ENCODE data around the gene RALGAPB.
A peak's percentile ranks its signal among the peaks of the same experiment; 100 is the strongest.
"Not testable (repeated sequence)": the region's sequence is repeated elsewhere in the genome, so short reads cannot be mapped to it uniquely, and the experiment has no call there.

The RALGAPB gene

DNA sequence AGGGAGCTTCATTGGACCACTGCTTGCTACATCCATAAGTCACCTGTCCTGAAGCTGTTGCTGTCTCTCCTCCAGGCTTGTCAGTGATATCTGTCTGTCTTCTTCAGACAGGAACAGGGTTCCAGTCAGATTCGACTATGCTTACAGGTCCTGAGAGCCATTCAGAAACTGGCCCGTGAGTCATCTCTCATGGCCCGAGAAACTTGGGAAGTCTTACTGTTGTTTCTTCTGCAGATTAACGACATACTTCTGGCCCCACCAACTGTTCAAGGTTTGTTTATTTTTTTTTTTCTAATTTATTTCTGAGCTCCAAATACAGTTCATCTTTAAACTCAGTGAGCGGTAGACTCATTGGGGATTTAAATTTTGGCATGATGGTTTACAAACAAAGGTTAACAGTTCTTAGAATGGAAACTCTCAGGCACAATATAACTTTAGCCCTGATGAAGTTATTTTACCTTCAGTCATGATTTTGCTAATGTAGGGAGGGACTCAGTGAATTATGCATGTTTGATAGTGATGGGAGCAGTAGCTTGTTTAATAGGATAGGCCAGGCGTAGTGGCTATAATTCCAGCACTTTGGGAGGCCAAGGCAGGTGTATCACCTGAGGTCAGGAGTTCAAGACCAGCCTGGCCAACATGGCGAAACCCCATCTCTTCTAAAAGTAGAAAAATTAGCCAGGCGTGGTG lies 24.7 kb downstream of the RALGAPB start:
- no peak for DNase-seq (ENCODE audit: low spot score)

DNA sequence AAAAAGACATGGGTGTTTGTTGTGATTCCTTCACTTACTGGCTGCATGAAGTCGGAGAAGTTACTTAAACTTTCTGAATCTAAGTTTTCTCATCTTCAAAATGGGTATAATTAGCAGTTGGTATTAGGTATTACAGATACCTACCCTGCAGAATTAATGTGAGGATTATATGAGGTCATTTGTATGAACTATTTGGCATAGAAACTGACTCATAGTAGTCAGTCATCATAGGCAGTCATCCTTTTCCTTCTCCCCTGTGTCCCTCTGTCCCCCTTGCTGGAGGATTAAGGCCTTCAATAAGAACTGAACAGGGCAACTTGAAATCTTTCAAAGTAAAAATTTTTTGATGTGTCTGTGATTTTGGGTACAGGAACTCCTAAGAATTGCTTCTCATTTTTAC lies 26.3 kb downstream of the RALGAPB start:
- DNase-seq (ENCODE audit: low spot score), result no peak

DNA sequence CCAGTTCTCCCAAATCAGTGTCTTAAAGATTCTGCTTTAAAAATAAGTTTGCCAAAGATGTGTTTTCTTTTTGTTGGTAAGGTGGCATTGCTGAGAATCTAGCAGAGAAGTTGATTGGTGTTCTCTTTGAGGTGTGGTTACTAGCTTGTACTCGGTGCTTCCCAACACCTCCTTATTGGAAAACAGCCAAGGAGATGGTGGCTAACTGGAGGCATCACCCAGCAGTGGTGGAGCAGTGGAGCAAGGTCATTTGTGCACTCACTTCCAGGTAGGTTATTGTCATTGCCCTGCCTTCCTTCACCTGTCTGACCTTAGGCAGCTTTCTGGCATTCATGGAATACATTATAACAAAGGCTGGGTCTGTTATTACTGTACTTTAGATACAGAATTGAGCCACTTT lies 26.7 kb downstream of the RALGAPB start:
- no peak for DNase-seq (ENCODE audit: low spot score)

DNA sequence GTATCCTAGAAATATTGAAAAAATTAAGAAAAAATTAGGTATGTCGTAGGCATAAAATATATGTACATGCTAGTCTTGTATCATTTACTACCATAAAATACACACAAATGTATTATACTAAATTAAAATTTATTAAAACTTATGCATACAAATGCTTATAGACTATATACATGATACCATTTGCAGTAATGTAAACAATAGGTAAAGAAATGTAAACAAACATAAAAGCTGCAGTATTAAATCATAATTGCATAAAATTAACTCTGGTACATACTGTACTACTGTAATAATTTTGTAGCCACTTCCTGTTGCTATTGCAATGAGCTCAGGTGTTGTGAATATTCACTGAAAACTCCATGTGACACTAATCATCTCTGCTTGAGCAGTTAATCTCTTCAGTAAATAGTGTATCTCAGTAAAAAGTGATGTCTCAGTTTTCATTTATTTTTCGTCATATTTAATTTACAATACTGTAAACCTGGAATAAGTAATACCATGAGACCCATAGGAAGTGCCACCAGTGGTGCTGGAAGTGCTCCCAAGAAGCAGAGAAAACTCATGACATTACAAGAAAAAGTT lies 29.3 kb downstream of the RALGAPB start:
- no peak for DNase-seq (ENCODE audit: low spot score)

DNA sequence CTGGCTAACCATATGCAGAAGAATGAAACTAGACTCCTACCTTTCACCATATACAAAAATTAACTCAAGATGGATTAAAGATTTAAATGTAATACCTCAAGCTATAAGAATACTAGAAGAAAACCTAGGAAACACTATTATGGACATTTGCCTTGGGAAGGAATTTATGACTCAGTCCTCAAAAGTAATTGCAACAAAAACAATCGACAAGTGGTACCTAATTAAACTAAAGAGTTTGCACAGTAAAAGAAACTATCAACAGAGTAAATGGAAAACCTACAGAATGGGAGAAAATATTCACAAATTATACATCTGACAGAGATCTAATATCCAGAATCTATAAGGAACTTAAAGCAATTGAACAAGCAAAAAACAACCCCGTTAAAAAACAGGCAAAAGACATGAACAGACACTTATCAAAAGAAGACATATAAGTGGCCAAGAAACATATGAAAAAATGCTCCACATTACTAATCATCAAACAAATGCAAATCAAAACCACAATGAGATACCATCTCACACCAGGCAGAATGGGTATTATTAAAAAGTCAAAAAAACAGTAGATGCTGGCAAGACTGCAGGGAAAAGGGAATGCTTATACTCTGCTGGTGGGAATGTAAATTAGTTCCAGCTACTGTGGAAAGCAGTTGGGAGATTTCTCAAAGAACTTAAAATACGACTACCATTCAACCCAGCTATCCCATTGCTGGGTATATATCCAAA lies 31.9 kb downstream of the RALGAPB start:
- no peak for DNase-seq (ENCODE audit: low spot score)

DNA sequence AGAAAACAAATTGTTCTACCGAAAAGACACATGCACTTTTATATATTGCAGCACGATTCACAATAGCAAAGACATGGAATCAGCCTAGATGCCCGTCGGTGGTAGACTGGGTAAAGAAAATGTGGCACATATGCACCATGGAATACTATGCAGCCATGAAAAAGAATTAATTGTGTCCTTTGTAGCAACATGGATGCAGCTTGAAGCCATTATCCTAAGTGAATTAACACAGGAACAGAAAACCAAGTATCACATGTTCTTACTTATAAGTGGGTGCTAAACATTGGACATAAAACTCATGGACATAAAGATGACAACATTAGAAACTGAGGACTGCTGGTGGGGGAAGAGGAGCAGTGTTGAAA lies 32.4 kb downstream of the RALGAPB start:
- DNase-seq (ENCODE audit: low spot score), result no peak

DNA sequence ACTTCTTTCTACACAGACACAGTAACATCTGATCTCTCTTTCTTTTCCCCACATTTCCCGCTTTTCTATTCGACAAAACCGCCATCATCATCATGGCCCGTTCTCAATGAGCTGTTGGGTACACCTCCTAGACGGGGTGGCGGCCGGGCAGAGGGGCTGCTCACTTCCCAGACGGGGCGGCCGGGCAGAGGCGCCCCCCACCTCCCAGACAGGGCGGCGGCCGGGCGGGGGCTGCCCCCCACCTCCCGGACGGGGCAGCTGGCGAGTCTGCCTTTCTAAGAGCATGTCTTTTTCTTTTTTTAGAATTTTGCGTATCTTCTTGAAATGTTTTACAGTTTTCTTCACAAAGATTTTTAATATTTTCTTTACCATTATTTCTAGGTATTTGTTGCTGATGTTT lies 39.1 kb downstream of the RALGAPB start:
- not testable (repeated sequence) for DNase-seq (ENCODE audit: low spot score)

DNA sequence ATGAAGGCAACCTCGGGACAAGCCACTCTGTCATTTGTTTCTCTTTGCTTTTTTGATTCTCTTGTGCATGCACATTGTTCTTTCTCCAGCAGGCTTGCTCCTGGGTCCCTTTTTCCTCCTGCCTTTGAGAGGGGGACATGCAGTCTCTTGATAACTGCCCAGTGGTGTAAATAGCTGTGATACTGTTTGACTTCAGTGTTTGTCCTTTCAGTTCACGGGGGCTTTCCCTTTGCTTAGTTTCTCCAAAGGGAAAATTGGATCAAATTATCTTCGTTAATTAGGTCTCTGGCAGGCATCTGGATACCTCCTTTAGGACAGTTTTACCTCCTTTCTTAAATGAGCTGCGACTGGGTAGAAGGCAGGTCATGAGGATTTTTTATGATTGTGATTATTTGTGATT lies 41.5 kb downstream of the RALGAPB start:
- DNase-seq (ENCODE audit: low spot score), result peak; percentile 7

DNA sequence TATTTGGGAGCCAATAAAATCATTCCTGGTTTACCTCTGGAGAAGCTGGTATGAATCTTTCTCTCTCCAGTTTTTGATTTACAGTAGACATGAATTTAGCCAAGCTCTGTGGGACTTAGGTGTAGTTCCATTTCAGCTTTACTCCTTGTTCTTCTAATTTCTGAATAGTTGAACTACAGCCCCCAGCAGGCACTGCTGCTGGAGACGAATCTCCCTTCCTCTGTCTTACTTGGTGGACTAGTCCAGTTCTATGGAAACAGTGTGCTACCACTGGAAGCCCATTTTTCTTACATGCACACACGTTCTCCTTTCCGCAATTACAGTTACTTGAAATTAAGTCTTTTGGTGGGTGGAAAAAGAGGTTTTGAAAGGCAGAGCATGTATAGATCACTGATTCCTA lies 42.3 kb downstream of the RALGAPB start:
- no peak for DNase-seq (ENCODE audit: low spot score)

DNA sequence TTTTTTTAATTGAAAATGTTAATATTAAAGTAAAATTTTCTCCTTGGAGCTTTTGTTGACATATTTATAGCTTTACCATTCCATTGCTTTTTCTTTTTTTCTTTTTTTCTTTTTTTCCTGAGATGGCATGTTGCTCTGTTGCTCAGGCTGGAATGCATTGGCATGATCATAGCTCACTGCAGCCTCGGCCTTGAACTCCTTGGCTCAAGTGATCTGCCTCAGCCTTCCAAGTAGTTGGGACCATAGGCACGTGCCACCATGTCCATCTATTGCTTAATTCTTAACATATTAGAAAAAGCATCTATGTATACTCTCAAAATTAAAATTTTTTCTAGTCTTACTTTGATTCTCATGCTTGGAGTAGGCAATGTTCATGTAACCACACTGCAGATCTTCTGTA lies 43.0 kb downstream of the RALGAPB start:
- DNase-seq (ENCODE audit: low spot score), result no peak

DNA sequence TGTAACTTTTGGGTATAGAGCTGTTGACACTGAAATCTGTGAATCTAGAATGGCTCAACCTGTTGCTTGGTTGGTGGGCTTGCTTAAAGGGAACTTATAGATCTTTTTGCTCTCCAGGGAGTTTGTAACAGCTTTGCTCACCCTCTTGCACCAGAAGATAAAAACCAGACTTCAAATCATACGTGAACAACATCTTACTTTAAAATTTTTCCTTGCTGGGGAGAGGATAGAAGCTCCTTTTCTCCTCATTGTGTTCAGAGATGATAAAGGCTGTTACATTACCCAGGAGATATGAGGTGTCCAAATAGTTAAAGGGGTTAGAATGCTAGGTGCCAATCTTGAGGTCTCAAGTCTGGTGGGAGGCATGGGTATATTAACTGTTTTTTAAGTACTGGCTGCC lies 46.8 kb downstream of the RALGAPB start:
- no peak for DNase-seq (ENCODE audit: low spot score)

DNA sequence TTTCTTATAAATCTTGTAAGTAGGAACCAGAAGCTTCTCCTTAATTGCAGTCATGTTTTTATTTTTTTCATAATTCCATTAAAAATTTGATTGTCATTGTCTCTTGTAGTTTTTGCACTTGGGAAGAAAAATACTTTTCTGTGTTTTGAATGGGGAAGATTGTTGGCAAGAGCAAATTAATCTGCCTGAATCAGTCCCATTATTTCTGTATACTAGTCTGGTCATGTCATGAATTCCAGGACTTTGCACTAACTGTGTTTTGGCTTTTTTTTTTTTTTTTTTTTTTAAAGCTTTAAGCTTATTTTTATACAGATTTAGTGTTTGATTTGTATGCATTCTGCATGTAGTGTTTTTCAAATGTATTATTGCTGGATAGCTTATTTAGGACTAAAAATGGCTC lies 47.6 kb downstream of the RALGAPB start:
- DNase-seq (ENCODE audit: low spot score), result no peak

DNA sequence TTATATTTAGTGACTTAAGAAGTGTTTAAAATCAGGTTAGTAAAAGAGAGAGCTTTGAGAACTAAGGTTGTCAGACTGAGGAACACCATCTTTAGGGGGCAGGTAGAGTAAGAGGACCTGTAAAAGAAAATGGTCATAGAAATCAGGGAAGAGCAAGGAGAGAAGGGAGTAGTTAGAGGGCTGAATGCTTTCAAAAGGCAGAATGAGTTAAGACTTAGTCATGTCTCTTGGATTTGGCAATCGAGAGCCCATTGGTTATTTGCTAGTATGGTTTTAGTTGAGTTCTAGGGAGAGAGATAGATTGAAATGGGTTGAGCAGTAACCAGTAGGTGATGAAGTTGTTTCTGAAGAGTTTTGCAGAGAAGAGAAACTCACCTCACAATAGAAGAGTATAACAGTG lies 51.1 kb downstream of the RALGAPB start:
- DNase-seq (ENCODE audit: low spot score), result no peak

DNA sequence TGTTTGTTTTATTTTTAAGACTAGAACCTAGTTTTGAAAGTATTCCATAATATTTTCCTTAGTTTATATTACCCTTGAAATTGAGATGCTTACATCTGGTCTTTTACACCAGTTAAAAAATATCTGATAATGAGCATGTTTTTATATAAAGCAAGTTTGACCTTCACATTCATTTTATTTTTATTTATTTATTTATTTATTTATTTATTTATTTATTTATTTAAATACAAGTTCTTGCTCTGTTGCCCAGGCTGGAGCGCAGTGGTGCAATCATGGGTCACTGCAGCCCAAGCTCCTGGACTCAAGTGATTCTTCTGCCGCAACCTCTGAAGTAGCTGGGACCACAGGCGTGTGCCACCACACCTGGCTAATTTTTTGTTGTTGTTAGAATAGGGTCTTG lies 55.5 kb downstream of the RALGAPB start:
- no peak for DNase-seq (ENCODE audit: low spot score)

DNA sequence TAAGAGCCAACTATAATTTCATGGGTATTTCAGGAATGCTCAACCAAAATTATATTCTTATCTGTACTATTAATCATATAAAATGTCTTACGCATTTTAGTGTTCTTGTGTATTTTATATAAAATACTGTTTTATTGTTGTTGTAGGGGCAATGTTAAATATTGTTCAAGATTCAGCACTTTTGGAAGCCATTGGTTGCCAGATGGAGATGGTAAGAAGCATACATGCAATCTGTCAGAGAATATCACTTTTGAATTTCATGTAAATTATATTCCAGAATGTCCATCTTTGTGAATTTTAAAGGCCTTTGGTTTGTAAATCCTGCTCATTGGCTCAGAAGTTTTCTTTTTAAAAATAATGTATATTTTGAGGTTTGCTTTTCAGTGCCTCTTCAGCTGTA lies 58.4 kb downstream of the RALGAPB start:
- no peak for DNase-seq (ENCODE audit: low spot score)

DNA sequence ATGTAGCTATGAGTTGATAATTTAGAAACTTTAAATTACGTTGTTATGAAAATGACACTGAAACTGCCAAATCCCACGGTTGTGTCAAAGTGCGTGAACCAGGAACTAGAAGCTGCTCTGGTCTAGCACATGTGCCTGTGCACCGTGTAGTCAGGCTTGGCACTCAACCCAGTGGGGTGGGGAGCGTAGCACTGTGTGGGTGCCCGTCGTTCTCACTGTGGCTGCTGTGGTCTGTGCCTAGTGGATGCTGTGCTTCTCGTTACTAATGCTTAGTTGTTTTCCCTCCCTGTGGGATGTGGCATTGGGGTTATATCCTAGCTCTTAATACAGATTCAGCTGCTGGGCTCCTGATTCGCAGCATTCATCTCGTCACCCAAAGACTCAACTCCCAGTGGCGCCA lies 62.1 kb downstream of the RALGAPB start:
- no peak for DNase-seq (ENCODE audit: low spot score)

DNA sequence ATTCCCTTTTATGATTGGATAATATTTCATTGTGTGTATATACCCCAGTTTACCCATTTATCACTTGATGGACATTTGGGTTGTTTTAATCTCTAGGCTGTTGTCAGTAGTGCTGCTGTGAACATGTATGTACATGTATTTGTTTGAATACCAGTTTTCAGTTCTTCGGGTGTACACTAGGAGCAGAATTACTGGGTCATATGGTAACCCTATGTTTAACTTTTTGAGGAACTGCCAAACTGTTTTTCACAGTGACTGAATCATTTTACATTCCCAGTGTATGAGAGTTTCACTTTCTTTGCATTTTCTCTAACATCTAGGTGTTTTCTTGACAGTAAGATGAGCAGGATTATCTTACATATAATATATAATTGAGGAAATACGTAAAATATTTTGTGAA lies 63.7 kb downstream of the RALGAPB start:
- DNase-seq (ENCODE audit: low spot score), result no peak

DNA sequence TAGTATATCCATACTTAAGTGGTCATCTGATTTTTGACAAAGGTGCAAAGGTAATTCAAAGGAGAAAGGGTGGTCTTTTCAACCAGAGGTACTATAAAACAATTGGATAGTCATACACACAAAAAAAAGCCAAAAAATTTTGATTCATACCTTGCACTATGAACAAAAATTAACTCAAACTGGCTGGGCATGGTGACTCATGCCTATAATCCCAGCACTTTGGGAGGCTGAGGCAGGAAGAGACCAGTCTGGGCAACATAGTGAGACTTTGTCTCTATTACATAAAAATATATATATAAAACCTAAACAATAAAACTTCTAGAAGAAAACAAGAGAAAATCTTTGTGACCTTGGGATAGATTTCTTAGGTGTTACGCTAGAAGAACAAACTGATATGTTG lies 64.5 kb downstream of the RALGAPB start:
- no peak for DNase-seq (ENCODE audit: low spot score)

DNA sequence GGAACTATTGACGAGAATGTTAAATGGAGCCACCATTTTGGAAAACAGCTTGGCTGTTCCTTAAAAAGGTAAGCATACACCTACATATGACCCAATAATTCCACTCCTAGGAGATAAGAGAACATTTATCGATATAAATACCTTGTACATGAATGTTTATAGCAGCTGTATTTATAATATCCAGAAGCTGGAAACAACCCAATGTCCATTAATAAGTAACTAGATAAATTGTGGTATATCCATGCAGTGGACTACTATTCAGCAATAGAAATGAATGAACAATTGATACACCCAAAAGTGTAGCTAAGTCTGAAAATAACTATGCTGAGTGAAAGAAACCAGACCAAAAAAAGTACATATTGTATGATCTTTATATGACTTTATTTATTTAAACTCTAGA lies 66.1 kb downstream of the RALGAPB start:
- DNase-seq (ENCODE audit: low spot score), result no peak

DNA sequence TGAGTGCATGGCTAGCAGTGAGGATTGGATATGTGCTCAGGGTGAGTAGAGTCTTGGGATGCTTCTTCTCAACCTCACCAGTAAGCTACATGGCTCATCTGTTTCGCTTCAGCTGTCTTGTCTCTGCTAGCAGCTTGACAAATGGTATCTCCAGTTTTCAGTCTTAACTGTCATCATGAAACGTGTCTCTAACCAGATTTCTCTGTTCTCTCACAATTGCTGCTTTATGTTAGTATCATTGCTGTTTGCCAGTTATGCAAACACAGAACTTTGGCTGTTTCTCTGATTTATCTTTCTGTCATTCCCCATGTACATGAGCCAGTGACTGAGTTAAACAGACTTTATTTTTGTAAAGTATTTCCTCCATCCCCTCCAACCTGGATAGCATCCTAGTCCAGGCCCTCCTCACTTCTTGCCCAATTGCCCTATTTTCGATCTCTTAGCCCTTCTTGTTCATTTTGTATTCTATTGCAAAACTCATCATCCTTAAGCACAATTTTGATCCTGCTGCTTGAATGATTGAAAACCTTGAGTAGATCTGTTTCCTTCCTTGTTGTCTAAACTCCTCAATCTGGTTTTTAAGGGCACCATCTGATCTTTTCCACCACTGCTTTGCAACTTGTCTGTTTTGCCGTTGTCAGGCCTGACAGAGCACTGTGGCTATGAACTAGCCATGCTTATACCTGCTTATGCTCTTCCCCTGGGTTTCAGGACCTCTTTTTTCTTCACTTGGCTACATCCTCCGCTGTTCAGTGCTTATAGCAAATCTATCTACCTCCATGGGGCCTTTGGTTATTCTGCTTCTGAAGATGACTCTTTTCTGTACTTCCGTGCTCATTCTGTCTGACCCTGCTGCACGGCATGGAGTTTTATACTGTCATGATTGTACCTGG lies 70.6 kb downstream of the RALGAPB start:
- DNase-seq (ENCODE audit: low spot score), result no peak

DNA sequence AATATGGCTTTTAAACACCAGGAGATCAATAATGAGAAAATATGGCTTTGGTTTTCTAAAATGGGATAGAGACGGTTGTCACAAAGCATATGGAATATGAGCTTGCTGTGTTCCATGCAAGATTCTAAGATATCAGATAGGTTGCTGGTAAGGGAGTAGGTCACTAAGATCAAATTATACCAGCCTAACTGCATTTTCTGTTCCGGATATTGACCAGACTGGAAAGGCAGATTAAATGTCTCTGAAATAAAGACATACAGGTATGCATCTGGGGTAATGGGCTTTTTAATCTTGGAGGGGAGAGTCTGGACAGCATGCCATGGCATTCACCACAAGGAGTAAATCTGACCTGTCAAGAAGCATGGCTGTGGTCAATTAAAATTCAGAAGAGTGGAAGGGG lies 73.1 kb downstream of the RALGAPB start:
- no peak for DNase-seq (ENCODE audit: low spot score)

DNA sequence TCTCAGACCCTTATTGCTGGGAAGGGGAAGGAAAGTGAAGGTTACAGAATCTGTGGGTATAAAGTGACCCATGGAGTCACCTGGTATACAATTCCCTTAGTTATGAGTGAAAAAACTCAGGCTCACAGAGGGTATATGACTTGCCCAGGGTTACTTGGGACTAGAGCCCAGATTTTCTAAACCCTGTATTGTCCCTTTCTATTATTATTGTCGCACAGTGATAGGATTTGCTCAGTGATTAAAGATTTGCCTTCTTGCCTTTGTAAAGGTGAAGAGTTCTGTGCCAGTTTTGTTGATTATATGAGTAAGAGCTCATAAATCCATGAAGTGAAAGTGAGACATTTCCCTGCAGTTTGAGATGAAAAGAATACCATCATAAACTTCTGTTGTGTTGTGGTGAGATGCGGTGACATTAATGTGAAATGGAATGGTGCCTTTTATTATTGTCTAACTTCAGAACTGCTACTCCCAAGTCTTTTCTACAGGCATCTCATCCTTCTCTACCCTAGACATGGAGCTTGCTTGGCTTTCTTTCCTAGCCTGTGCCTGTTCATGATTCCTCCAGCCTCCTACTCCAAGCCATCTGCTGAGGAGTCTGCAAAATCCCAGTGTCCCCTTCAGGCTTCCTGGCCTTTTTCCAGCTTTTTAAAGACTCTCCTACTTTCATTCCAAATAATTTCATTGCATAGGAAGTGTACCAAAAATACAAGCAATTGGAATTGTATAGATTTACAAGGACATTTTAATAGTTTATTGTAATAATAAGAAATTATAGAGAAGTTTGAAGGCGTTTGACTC lies 74.8 kb downstream of the RALGAPB start:
- DNase-seq (ENCODE audit: low spot score), result no peak
